GM12878 (cell line): ENCODE data around the gene LGI1. TPM values are rescaled to one million over a fixed set of nuclear protein-coding genes. Genes with fewer than 3 reads are reported as not detected.

Experiments
- ATAC-seq: fragments of 200-7000 bp; cut with Tn5 transposase; 3 replicates; pipeline ENCODE4 v1.9.1; 2020; ENCODE audit warnings: mild to moderate bottlenecking, moderate library complexity
- BruUV-seq: library from RNA; stranded (reverse); fragments of 400-500 nt; replicated peaks from 2 replicates; lab custom pipeline; 2021; lab: Mats Ljungman, UMichigan
- CTCF ChIA-PET: fragments of 300-600 bp; sonication (Branson Sonifier 250); formaldehyde crosslinking; extraction: SDS; loops from one replicate; lab custom pipeline; 2021; ENCODE audit warnings: inconsistent platforms; lab: Yijun Ruan, JAX
- POLR2A ChIA-PET: fragments of 350-600 bp; formaldehyde crosslinking; extraction: SDS; loops from one replicate; lab custom pipeline; 2021; ENCODE audit warnings: inconsistent platforms; lab: Charles Lee
- RAD21 ChIA-PET: fragments of 300-600 bp; sonication (Branson Sonifier 250); formaldehyde crosslinking; loops from one replicate; lab custom pipeline; 2023; ENCODE audit warnings: antibody characterized with exemption; ENCODE audit not compliant: unreplicated experiment; lab: Charles Lee
- SMC1A ChIA-PET: fragments of 300-600 bp; sonication (Branson Sonifier 250); formaldehyde crosslinking; loops from one replicate; lab custom pipeline; 2023; ENCODE audit not compliant: unreplicated experiment, uncharacterized antibody; lab: Charles Lee
- DNase-seq: peaks from one replicate; pipeline ENCODE4 v3.0.0-alpha.2; 2011; ENCODE audit warnings: low read depth, low spot score
- FAIRE-seq: peaks from 3 replicates; lab custom pipeline; 2011; peaks lifted over from hg19 to GRCh38; lab: Jason Lieb, UNC
- H2AFZ ChIP-seq: 2 replicates; pipeline ENCODE4 v1.6.0; 2011; ENCODE audit warnings: low read depth, low read length, control low read depth; ENCODE audit not compliant: control insufficient read depth
- H3K27ac ChIP-seq: 2 replicates; pipeline ENCODE4 v1.5.1; 2011; ENCODE audit warnings: control low read depth; ENCODE audit not compliant: control insufficient read depth, insufficient read depth
- H3K27me3 ChIP-seq, 2 experiments: replicated peaks in 1 of 2; 2 replicates each; pipeline versions ENCODE4 v1.6.0 to v1.6.1; 2011; ENCODE audit warnings: low read length in 1 of 2; ENCODE audit not compliant: control insufficient read depth in 2 of 2, insufficient read depth in 2 of 2
- H3K36me3 ChIP-seq, 2 experiments: 2 replicates each; pipeline ENCODE4 v1.5.1; 2011; ENCODE audit warnings: low read length in 1 of 2; ENCODE audit not compliant: control insufficient read depth in 2 of 2, insufficient read depth in 2 of 2
- H3K4me1 ChIP-seq: 2 replicates; pipeline ENCODE4 v1.6.1; 2011; ENCODE audit warnings: mild to moderate bottlenecking, low read length, moderate library complexity, mixed read lengths; ENCODE audit not compliant: control insufficient read depth, insufficient read depth
- H3K4me2 ChIP-seq: 2 replicates; pipeline ENCODE4 v1.6.0; 2011; ENCODE audit warnings: control low read depth; ENCODE audit not compliant: control insufficient read depth, insufficient read depth
- H3K4me3 ChIP-seq: fragments of 200-600 bp; sonication (generic); 2 replicates; pipeline ENCODE4 v1.5.1; 2016
- H3K79me2 ChIP-seq: 2 replicates; pipeline ENCODE4 v1.6.0; 2011; ENCODE audit warnings: low read length; ENCODE audit not compliant: control insufficient read depth, insufficient read depth
- H3K9ac ChIP-seq: 2 replicates; pipeline ENCODE4 v1.8.0; 2011; ENCODE audit warnings: low read length, control low read depth, mixed read lengths; ENCODE audit not compliant: control insufficient read depth, insufficient read depth
- H3K9me3 ChIP-seq: replicated peaks from 3 replicates; pipeline ENCODE4 v1.5.1; 2011; ENCODE audit warnings: mild to moderate bottlenecking, low read length; ENCODE audit not compliant: control insufficient read depth, insufficient read depth
- H4K20me1 ChIP-seq: 2 replicates; pipeline ENCODE4 v1.6.0; 2011; ENCODE audit not compliant: control insufficient read depth, insufficient read depth
- CHD2 ChIP-seq: IDR thresholded peaks from 2 replicates; pipeline ENCODE4 v1.6.1; 2011; ENCODE audit warnings: low read depth, low read length, improper control_type of control experiment, borderline replicate concordance
- CHD4 ChIP-seq: fragments of 200-600 bp; sonication (generic); IDR thresholded peaks from 2 replicates; pipeline ENCODE4 v1.6.1; 2016; ENCODE audit warnings: mild to moderate bottlenecking
- DPF2 ChIP-seq: fragments of 450-650 bp; IDR thresholded peaks from 2 replicates; pipeline ENCODE4 v1.6.1; 2017; ENCODE audit warnings: mild to moderate bottlenecking
- GABPA ChIP-seq: IDR thresholded peaks from 2 replicates; pipeline ENCODE4 v1.6.1; 2014; ENCODE audit warnings: antibody characterized with exemption, low read depth, mild to moderate bottlenecking, inconsistent platforms
- HDGF ChIP-seq: fragments of 450-650 bp; IDR thresholded peaks from 2 replicates; pipeline ENCODE4 v1.6.1; 2016; ENCODE audit warnings: antibody characterized with exemption
- IKZF1 ChIP-seq: fragments of 450-650 bp; conservative IDR thresholded peaks from 2 replicates; pipeline ENCODE4 v1.6.1; 2017; ENCODE audit warnings: antibody characterized with exemption, mild to moderate bottlenecking
- KAT2A ChIP-seq: conservative IDR thresholded peaks from 2 replicates; pipeline ENCODE4 v1.6.1; 2011; ENCODE audit warnings: low read depth, low read length; ENCODE audit not compliant: control insufficient read depth
- MEF2A ChIP-seq: IDR thresholded peaks from 2 replicates; pipeline ENCODE4 v1.6.1; 2011; ENCODE audit warnings: low read depth, mild to moderate bottlenecking, low read length, moderate library complexity; ENCODE audit not compliant: insufficient read depth
- MEF2B ChIP-seq: fragments of 450-650 bp; IDR thresholded peaks from 2 replicates; pipeline ENCODE4 v1.6.1; 2018; ENCODE audit warnings: mild to moderate bottlenecking, moderate library complexity; ENCODE audit not compliant: partially characterized antibody, poor library complexity, severe bottlenecking
- NR2C1 ChIP-seq: fragments of 450-650 bp; IDR thresholded peaks from 2 replicates; pipeline ENCODE4 v1.6.1; 2017; ENCODE audit warnings: antibody characterized with exemption, mild to moderate bottlenecking, moderate library complexity
- PBX3 ChIP-seq: IDR thresholded peaks from 2 replicates; pipeline ENCODE4 v1.6.1; 2011; ENCODE audit warnings: mild to moderate bottlenecking, low read depth, low read length, moderate library complexity; ENCODE audit not compliant: insufficient replicate concordance
- POLR2AphosphoS2 ChIP-seq: IDR thresholded peaks from 2 replicates; pipeline ENCODE4 v1.6.1; 2011; ENCODE audit warnings: low read depth, mild to moderate bottlenecking, low read length, improper control_type of control experiment, moderate library complexity
- RAD51 ChIP-seq: fragments of 450-650 bp; IDR thresholded peaks from 2 replicates; pipeline ENCODE4 v1.6.1; 2016; ENCODE audit warnings: moderate library complexity, mild to moderate bottlenecking, inconsistent platforms
- RBBP5 ChIP-seq: fragments of 200-600 bp; sonication (generic); conservative IDR thresholded peaks from 2 replicates; pipeline ENCODE4 v1.6.1; 2016
- RFX5 ChIP-seq: IDR thresholded peaks from 2 replicates; pipeline ENCODE4 v1.6.1; 2011; ENCODE audit warnings: low read depth, low read length, improper control_type of control experiment
- SIX5 ChIP-seq: IDR thresholded peaks from 2 replicates; pipeline ENCODE4 v1.6.1; 2011; ENCODE audit warnings: mild to moderate bottlenecking, low read depth, low read length, moderate library complexity; ENCODE audit not compliant: severe bottlenecking
- YY1 ChIP-seq: IDR thresholded peaks from 2 replicates; pipeline ENCODE4 v1.6.1; 2011; ENCODE audit warnings: low read depth, mild to moderate bottlenecking, low read length
- ZBED1 ChIP-seq: IDR thresholded peaks from 2 replicates; pipeline ENCODE4 v1.6.1; 2016; ENCODE audit warnings: borderline replicate concordance
- ZNF274 ChIP-seq: IDR thresholded peaks from one replicate; pipeline ENCODE4 v1.8.0; 2011; ENCODE audit not compliant: insufficient read length, insufficient read depth
- ZNF592 ChIP-seq: fragments of 450-650 bp; IDR thresholded peaks from 2 replicates; pipeline ENCODE4 v1.6.1; 2017; ENCODE audit warnings: mild to moderate bottlenecking, moderate library complexity
- WGBS: methylation state at CpG from one replicate; pipeline ENCODE4 v1.1.6; 2016; ENCODE audit warnings: low lambda C conversion rate; ENCODE audit not compliant: insufficient replicate concordance, insufficient coverage; ENCODE audit errors: missing lambda C conversion rate; 5-methylcytosine and 5-hydroxymethylcytosine counted together
- in situ Hi-C: fragments of 300-500 bp; cut with MboI; formaldehyde crosslinking; loops from 9 replicates; pipeline ENCODE4 v1.14.3; 2018; ENCODE audit warnings: mixed read lengths
- intact Hi-C: fragments of 100-400 bp; cut with micrococcal nuclease; formaldehyde crosslinking; loops from one replicate; pipeline ENCODE4 v1.14.2; 2022; ENCODE audit not compliant: unreplicated experiment
- polyA plus RNA-seq, 11 experiments: library from polyadenylated mRNA; depleted of rRNA in 4 of 11; unstranded in 6 of 11; stranded (reverse) in 5 of 11; fragments of >200 nt; fragmentation: Nextera tagmentation in 4 of 11; fragmentation: Illumina TruSeq in 1 of 11; extraction: Ambion mirVana in 4 of 11; extraction: Trizol in 1 of 11; gene quantifications; 1 replicate in 1 of 11; 2 replicates in 10 of 11; pipeline versions ENCODE4 v1.2.1 to v1.2.3, GENCODE V29; 2011 to 2016; ENCODE audit warnings: inconsistent platforms in 2 of 11, missing spikeins in 2 of 11, low read depth in 1 of 11
- total RNA-seq, 4 experiments: library from RNA; depleted of rRNA in 3 of 4; stranded (reverse); fragments of >200 nt in 3 of 4; fragmentation: Illumina TruSeq in 1 of 4; extraction: Trizol in 1 of 4; gene quantifications; 2 replicates each; pipeline versions ENCODE4 v1.2.1 to v1.2.3, GENCODE V29; 2013 to 2021

Gene LGI1
- total and polyA plus RNA-seq, 10 of the 15 experiments (the other 5 are each of a cell fraction or from before 2014, with no cell fraction given), result not detected

- DNase-seq, result no peak
- SMC1A ChIA-PET, result interaction anchor here (0.6 kb wide), 1 partner anchor 141 kb away, joined by 3 read pairs; no protein-coding TSS in a partner anchor
- intact Hi-C loops, result no loop called here
- Histone ChIP-seq H3K79me2 (no peaks in the 10 kb centered on the region), H3K27me3 (peaks cover 0 to 2% of the 10 kb centered on the region in 2 experiments; a peak in 3 of 4 replicates), H3K27ac (no peak overlapping the region), H3K9ac (no peak overlapping the region), H3K36me3 (no peaks in the 10 kb centered on the region), H3K9me3 (no peaks in the 10 kb centered on the region), H4K20me1 (no peaks in the 10 kb centered on the region)
- RAD21 ChIA-PET, result no interaction called here
- CTCF ChIA-PET, result interaction anchor here (0.8 kb wide), 1 partner anchor 10 kb away, joined by 3 read pairs; no protein-coding TSS in a partner anchor
- POLR2A ChIA-PET, result no interaction called here
- TF ChIP-seq DPF2, result no peak
- no peak for TF ChIP-seq RFX5
- TF ChIP-seq SIX5, result no peak
- TF ChIP-seq CHD2, result no peak
- no peak for TF ChIP-seq GABPA
- no peak for TF ChIP-seq CHD4
- TF ChIP-seq MEF2A, result no peak
- no peak for TF ChIP-seq ZBED1
- TF ChIP-seq KAT2A, result no peak
- no peak for TF ChIP-seq RAD51
- TF ChIP-seq ZNF274, result no peak
- TF ChIP-seq RBBP5, result no peak
- no peak for TF ChIP-seq PBX3
- TF ChIP-seq POLR2AphosphoS2, result no peak
- no peak for TF ChIP-seq MEF2B
- no peak for TF ChIP-seq HDGF
- no peak for TF ChIP-seq YY1
- TF ChIP-seq NR2C1, result no peak
- TF ChIP-seq IKZF1, result no peak
- no peak for TF ChIP-seq ZNF592
- TF ChIP-seq, all 136 proteins: peak for 0
- in situ Hi-C loops, result no loop called here
- 73% methylated on average over 30 of the region's 30 CpGs for WGBS
- ATAC-seq, result no peak
- no TSS peak for BruUV-seq
- no peak overlapping the region for H2AFZ ChIP-seq
- no peaks in the 10 kb centered on the region for H3K4me1 ChIP-seq
- H3K4me2 ChIP-seq, result no peak overlapping the region
- no peak for FAIRE-seq
- H3K4me3 ChIP-seq, result no peak overlapping the region
Measured at GRCh38 chr10:93844979-93845626, 87.4 kb downstream of the LGI1 start.
